Retinal pigment epithelial cell (primary cell): ENCODE results near the gene DOLPP1.

Experiments
- DNase-seq: peaks from one replicate; pipeline ENCODE4 v3.0.0-alpha.2; 2010; ENCODE audit warnings: low read depth
- H3K4me3 ChIP-seq: 2 replicates; pipeline ENCODE4 v1.5.1; 2011; ENCODE audit warnings: mild to moderate bottlenecking, low read length, control low read depth, moderate library complexity
- TF ChIP-seq, protein P1 (sequence below): conservative IDR thresholded peaks from 2 replicates; pipeline ENCODE4 v1.5.1; 2011; ENCODE audit warnings: low read depth, low read length, control low read depth, inconsistent platforms

Gene DOLPP1

DNA sequence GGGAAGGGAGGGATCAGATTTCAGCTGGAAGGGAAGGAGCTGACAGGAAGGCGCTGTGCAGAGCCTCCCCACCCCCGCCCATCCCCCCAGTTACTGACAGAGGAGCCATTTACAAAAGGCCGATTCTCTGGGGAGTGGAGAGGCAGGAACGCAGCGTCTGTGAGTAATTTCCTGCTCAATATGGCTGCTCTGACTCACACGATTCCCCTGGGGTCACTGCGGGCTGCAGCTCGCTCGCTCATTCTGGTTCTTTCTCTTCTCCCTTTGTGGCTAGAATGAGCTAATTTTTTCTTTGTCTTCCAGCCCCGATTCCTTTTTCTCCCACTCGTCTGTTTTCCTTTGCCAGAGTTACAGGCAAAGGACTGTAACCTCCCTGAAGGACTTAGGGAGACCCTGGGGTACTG lies 59.1 kb downstream of the DOLPP1 start:
- H3K4me3 ChIP-seq, result peak overlapping the region; percentile 39
- DNase-seq, result peak; percentile 95
- TF ChIP-seq, protein P1, sequence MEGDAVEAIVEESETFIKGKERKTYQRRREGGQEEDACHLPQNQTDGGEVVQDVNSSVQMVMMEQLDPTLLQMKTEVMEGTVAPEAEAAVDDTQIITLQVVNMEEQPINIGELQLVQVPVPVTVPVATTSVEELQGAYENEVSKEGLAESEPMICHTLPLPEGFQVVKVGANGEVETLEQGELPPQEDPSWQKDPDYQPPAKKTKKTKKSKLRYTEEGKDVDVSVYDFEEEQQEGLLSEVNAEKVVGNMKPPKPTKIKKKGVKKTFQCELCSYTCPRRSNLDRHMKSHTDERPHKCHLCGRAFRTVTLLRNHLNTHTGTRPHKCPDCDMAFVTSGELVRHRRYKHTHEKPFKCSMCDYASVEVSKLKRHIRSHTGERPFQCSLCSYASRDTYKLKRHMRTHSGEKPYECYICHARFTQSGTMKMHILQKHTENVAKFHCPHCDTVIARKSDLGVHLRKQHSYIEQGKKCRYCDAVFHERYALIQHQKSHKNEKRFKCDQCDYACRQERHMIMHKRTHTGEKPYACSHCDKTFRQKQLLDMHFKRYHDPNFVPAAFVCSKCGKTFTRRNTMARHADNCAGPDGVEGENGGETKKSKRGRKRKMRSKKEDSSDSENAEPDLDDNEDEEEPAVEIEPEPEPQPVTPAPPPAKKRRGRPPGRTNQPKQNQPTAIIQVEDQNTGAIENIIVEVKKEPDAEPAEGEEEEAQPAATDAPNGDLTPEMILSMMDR, result no peak
